ENCODE results near the gene USP6. TPM values are rescaled to one million over a fixed set of nuclear protein-coding genes. Genes with fewer than 3 reads are reported as not detected.
"Not testable (repeated sequence)": the region's sequence is repeated elsewhere in the genome, so short reads cannot be mapped to it uniquely, and the experiment has no call there.

The USP6 gene
- total and polyA plus RNA-seq, 10 of the 15 experiments (the other 5 are each of a cell fraction or from before 2014, with no cell fraction given) = under 0.01 to 0.39 (median 0.10) TPM; not detected in 2

- SMC1A ChIA-PET (ENCODE audit: uncharacterized antibody, unreplicated experiment); H3K27ac ChIP-seq (ENCODE audit: control insufficient read depth, insufficient read depth); H2AFZ ChIP-seq (ENCODE audit: control insufficient read depth, low read depth, low read length); H3K9ac ChIP-seq (ENCODE audit: control insufficient read depth, insufficient read depth, low read length); ATAC-seq; FAIRE-seq; H3K4me3 ChIP-seq; H4K20me1 ChIP-seq (ENCODE audit: control insufficient read depth, insufficient read depth); H3K9me3 ChIP-seq (replicated peaks; ENCODE audit: control insufficient read depth, insufficient read depth, low read length); RAD21 ChIA-PET (ENCODE audit: unreplicated experiment); H3K4me1 ChIP-seq (ENCODE audit: control insufficient read depth, insufficient read depth, low read length); POLR2A ChIA-PET; H3K79me2 ChIP-seq (ENCODE audit: control insufficient read depth, insufficient read depth, low read length); H3K4me2 ChIP-seq (ENCODE audit: control insufficient read depth, insufficient read depth); intact Hi-C loops (cut with micrococcal nuclease; ENCODE audit: unreplicated experiment); CTCF ChIA-PET; H3K36me3 ChIP-seq (ENCODE audit: control insufficient read depth in 2 of 2, insufficient read depth in 2 of 2, low read length in 1 of 2); H3K27me3 ChIP-seq (replicated peaks in 1 of 2; ENCODE audit: control insufficient read depth in 2 of 2, insufficient read depth in 2 of 2, low read length in 1 of 2); BruUV-seq (replicated peaks); DNase-seq (ENCODE audit: low read depth, low spot score); in situ Hi-C loops (cut with MboI): not testable (repeated sequence)
- 31% methylated on average over 5 of the region's 5 CpGs for WGBS (ENCODE audit: insufficient coverage, insufficient replicate concordance, low lambda C conversion rate, missing lambda C conversion rate)
Measured at GRCh38 chr17:5130687-5131086, 14.9 kb downstream of the USP6 start.

GRCh38 chr17:5131146-5131715 is 15.4 kb downstream of the USP6 start:
- Histone ChIP-seq H3K27me3 (replicated peaks in 1 of 2; ENCODE audit: control insufficient read depth in 2 of 2, insufficient read depth in 2 of 2, low read length in 1 of 2) (no peaks in the 10 kb centered on the region), H3K9me3 (replicated peaks; ENCODE audit: control insufficient read depth, insufficient read depth, low read length) (no peaks in the 10 kb centered on the region), H3K79me2 (ENCODE audit: control insufficient read depth, insufficient read depth, low read length) (no peaks in the 10 kb centered on the region), H3K4me1 (ENCODE audit: control insufficient read depth, insufficient read depth, low read length) (no peaks in the 10 kb centered on the region), H3K4me2 (ENCODE audit: control insufficient read depth, insufficient read depth) (no peak overlapping the region), H2AFZ (ENCODE audit: control insufficient read depth, low read depth, low read length) (no peak overlapping the region), H3K27ac (ENCODE audit: control insufficient read depth, insufficient read depth) (no peak overlapping the region), H3K4me3 (no peak overlapping the region), H3K36me3 (ENCODE audit: control insufficient read depth in 2 of 2, insufficient read depth in 2 of 2, low read length in 1 of 2) (no peaks in the 10 kb centered on the region), H4K20me1 (ENCODE audit: control insufficient read depth, insufficient read depth) (no peaks in the 10 kb centered on the region), H3K9ac (ENCODE audit: control insufficient read depth, insufficient read depth, low read length) (no peak overlapping the region)
- in situ Hi-C loops (cut with MboI) = no loop called here
- POLR2A ChIA-PET = no interaction called here
- no peak for FAIRE-seq
- no peak for DNase-seq (ENCODE audit: low read depth, low spot score)
- RAD21 ChIA-PET (ENCODE audit: unreplicated experiment) = no interaction called here
- SMC1A ChIA-PET (ENCODE audit: uncharacterized antibody, unreplicated experiment) = no interaction called here
- CTCF ChIA-PET = no interaction called here
- BruUV-seq (replicated peaks) = no TSS peak
- 61% methylated on average over 7 of the region's 7 CpGs for WGBS (ENCODE audit: insufficient coverage, insufficient replicate concordance, low lambda C conversion rate, missing lambda C conversion rate)
- intact Hi-C loops (cut with micrococcal nuclease; ENCODE audit: unreplicated experiment) = no loop called here
- no peak for ATAC-seq
- no peak for TF ChIP-seq JUNB (IDR thresholded peaks at IDR 0.05)
- no peak for TF ChIP-seq TCF7 (IDR thresholded peaks at IDR 0.05; ENCODE audit: borderline replicate concordance)
- TF ChIP-seq ZBED1 (IDR thresholded peaks at IDR 0.05; ENCODE audit: borderline replicate concordance) = no peak
- TF ChIP-seq RB1 (IDR thresholded peaks at IDR 0.05; ENCODE audit: borderline replicate concordance) = no peak
- TF ChIP-seq RELA (IDR thresholded peaks at IDR 0.05; ENCODE audit: borderline replicate concordance, partially characterized antibody) = no peak
- TF ChIP-seq MTA2 (IDR thresholded peaks at IDR 0.05; ENCODE audit: low read depth) = no peak
- no peak for TF ChIP-seq HCFC1 (IDR thresholded peaks at IDR 0.05; ENCODE audit: low read length)
- no peak for TF ChIP-seq ZNF687 (IDR thresholded peaks at IDR 0.05)
- no peak for TF ChIP-seq EGR1 (IDR thresholded peaks at IDR 0.05; ENCODE audit: borderline replicate concordance in 1 of 2, low read depth in 2 of 2, low read length in 2 of 2)
- TF ChIP-seq PAX8 (IDR thresholded peaks at IDR 0.05) = no peak
- no peak for TF ChIP-seq E2F4 (IDR thresholded peaks at IDR 0.05; ENCODE audit: low read depth, low read length)
- TF ChIP-seq LARP7 (IDR thresholded peaks at IDR 0.05) = no peak

All from GM12878 (cell line).